Suprapubic skin (tissue), 4 donors: Measurements from ENCODE around the gene KRTAP9-1. TPM values are rescaled to one million over a fixed set of nuclear protein-coding genes. Genes with fewer than 3 reads are reported as not detected.

Experiments
- DNase-seq, 2 donors: peaks; one replicate each; pipeline ENCODE4 v3.0.0-alpha.2; 2019; ENCODE audit warnings: low spot score in 2 of 2
- H3K27ac ChIP-seq: fragments of 200-600 bp; sonication (generic); one replicate; pipeline ENCODE4 v1.5.1; 2019
- H3K27me3 ChIP-seq: fragments of 200-600 bp; sonication (generic); one replicate; pipeline ENCODE4 v1.5.1; 2019
- H3K36me3 ChIP-seq: fragments of 200-600 bp; sonication (generic); one replicate; pipeline ENCODE4 v1.5.1; 2019
- H3K4me1 ChIP-seq: fragments of 200-600 bp; sonication (generic); one replicate; pipeline ENCODE4 v1.5.1; 2019
- H3K4me3 ChIP-seq: fragments of 200-600 bp; sonication (generic); one replicate; pipeline ENCODE4 v1.5.1; 2019; ENCODE audit warnings: mild to moderate bottlenecking
- H3K9me3 ChIP-seq: fragments of 200-600 bp; sonication (generic); one replicate; pipeline ENCODE4 v1.5.1; 2019
- CTCF ChIP-seq, 2 donors: fragments of 200-600 bp in 1 of 2; fragments of 450-650 bp in 1 of 2; sonication (generic) in 1 of 2; IDR thresholded peaks; one replicate each; pipeline ENCODE4 v1.5.1; 2016 to 2019; ENCODE audit warnings: antibody characterized with exemption in 2 of 2, mild to moderate bottlenecking in 1 of 2, moderate library complexity in 1 of 2
- EP300 ChIP-seq: sonication (generic); formaldehyde crosslinking; IDR thresholded peaks from one replicate; pipeline ENCODE4 v1.6.1; 2017; ENCODE audit warnings: antibody characterized with exemption
- POLR2A ChIP-seq, 2 donors: fragments of 450-650 bp; IDR thresholded peaks; one replicate each; pipeline ENCODE4 v1.6.1; 2017; ENCODE audit warnings: antibody characterized with exemption in 2 of 2, mild to moderate bottlenecking in 2 of 2, moderate library complexity in 2 of 2
- POLR2AphosphoS5 ChIP-seq, 3 donors: sonication (generic); formaldehyde crosslinking; IDR thresholded peaks; one replicate each; pipeline ENCODE4 v1.6.1; 2017; ENCODE audit warnings: antibody characterized with exemption in 3 of 3
- WGBS: methylation state at CpG from one replicate; pipeline ENCODE4 v1.1.5; 2018; 5-methylcytosine and 5-hydroxymethylcytosine counted together
- total RNA-seq, 4 donors: library from RNA; depleted of rRNA; stranded (reverse); fragments of >200 nt; gene quantifications; one replicate each; pipeline ENCODE4 v1.1.0, GENCODE V29; 2016

The KRTAP9-1 gene
- total RNA-seq, 4 donors from 2014 or later, result 1.1 TPM; not detected in 3

DNA sequence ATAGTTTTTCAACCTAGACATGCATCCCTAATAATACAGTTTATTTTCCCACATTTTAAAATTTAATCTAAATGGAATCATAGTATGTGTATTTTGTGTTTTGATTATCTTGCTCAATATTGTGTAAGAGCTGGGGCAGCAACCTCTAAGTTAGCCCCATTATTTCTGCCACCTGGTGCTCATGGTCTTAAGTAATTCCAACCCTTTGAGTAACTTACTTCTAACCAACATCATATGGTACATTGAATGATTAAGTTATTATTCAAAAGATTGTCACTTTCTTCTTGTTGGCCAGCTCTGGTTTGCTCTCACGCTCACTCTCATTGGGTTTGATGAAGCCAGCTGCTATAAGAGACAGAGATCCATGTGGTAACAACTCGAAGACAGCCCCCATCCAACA is 17.8 kb upstream of the KRTAP9-1 start:
- Histone ChIP-seq H3K27ac (no peak overlapping the region), H3K4me3 (no peak overlapping the region), H3K9me3 (no peaks in the 10 kb centered on the region), H3K27me3 (no peaks in the 10 kb centered on the region), H3K36me3 (no peaks in the 10 kb centered on the region), H3K4me1 (no peaks in the 10 kb centered on the region)
- 66% methylated on average over 2 of the region's 2 CpGs for WGBS
- no peak for TF ChIP-seq CTCF (IDR thresholded peaks at IDR 0.05)
- no peak for DNase-seq

GRCh38 chr17:41176744-41177387 is 12.8 kb upstream of the KRTAP9-1 start:
- H3K36me3 ChIP-seq, result no peaks in the 10 kb centered on the region
- H3K4me3 ChIP-seq, result no peak overlapping the region
- H3K9me3 ChIP-seq, result no peaks in the 10 kb centered on the region
- no peaks in the 10 kb centered on the region for H3K4me1 ChIP-seq
- TF ChIP-seq POLR2A (IDR thresholded peaks at IDR 0.05) (no peak), EP300 (no peak), CTCF (IDR thresholded peaks at IDR 0.05) (no peak), POLR2AphosphoS5 (IDR thresholded peaks at IDR 0.05) (no peak)
- no peaks in the 10 kb centered on the region for H3K27me3 ChIP-seq
- H3K27ac ChIP-seq, result no peak overlapping the region
- 55% methylated on average over 3 of the region's 3 CpGs for WGBS
- no peak for DNase-seq

GRCh38 chr17:41177727-41178271 is 11.9 kb upstream of the KRTAP9-1 start, which contains the start of gene KRTAP4-2:
Gene KRTAP4-2 (minus strand): TSS chr17:41178221. CDS start chr17:41178164, 57 bp downstream.
- 89% methylated on average over 6 of the region's 7 CpGs for WGBS
- no peak within 1 kb of the TSS for H3K4me3 ChIP-seq
- no peaks in the 10 kb centered on the region for H3K4me1 ChIP-seq
- H3K36me3 ChIP-seq, result no peaks in the 10 kb centered on the region
- H3K9me3 ChIP-seq, result no peaks in the 10 kb centered on the region
- no peaks in the 10 kb centered on the region for H3K27me3 ChIP-seq
- DNase-seq, result no peak
- TF ChIP-seq CTCF (IDR thresholded peaks at IDR 0.05) (no peak), POLR2A (IDR thresholded peaks at IDR 0.05) (no peak), EP300 (no peak), POLR2AphosphoS5 (IDR thresholded peaks at IDR 0.05) (no peak)
- H3K27ac ChIP-seq, result no peak within 1 kb of the TSS

GRCh38 chr17:41178341-41178740 is 11.3 kb upstream of the KRTAP9-1 start:
- DNase-seq, result no peak
- Histone ChIP-seq H3K27ac (no peak overlapping the region), H3K27me3 (no peaks in the 10 kb centered on the region), H3K36me3 (no peaks in the 10 kb centered on the region), H3K4me3 (no peak overlapping the region), H3K9me3 (no peaks in the 10 kb centered on the region), H3K4me1 (no peaks in the 10 kb centered on the region)
- 96% methylated on average over 3 of the region's 3 CpGs for WGBS
- no peak for TF ChIP-seq CTCF (IDR thresholded peaks at IDR 0.05)
- TF ChIP-seq EP300, result no peak
- TF ChIP-seq POLR2A (IDR thresholded peaks at IDR 0.05), result no peak
- no peak for TF ChIP-seq POLR2AphosphoS5 (IDR thresholded peaks at IDR 0.05)

- DNase-seq, result no peak
- TF ChIP-seq POLR2AphosphoS5 (IDR thresholded peaks at IDR 0.05) (no peak), POLR2A (IDR thresholded peaks at IDR 0.05) (no peak), EP300 (no peak), CTCF (IDR thresholded peaks at IDR 0.05) (no peak)
- no peak overlapping the region for H3K4me3 ChIP-seq
- H3K36me3 ChIP-seq, result no peaks in the 10 kb centered on the region
- H3K27me3 ChIP-seq, result no peaks in the 10 kb centered on the region
- WGBS, result 24% methylated on average over 1 of the region's 1 CpG
- no peaks in the 10 kb centered on the region for H3K4me1 ChIP-seq
- no peaks in the 10 kb centered on the region for H3K9me3 ChIP-seq
- H3K27ac ChIP-seq, result no peak overlapping the region
These were observed 10.7 kb upstream of the KRTAP9-1 start for GRCh38 chr17:41178843-41179616.
